ENCODE data around the gene SURF2.
"Not testable (repeated sequence)": the region's sequence is repeated elsewhere in the genome, so short reads cannot be mapped to it uniquely, and the experiment has no call there.

Gene SURF2

GRCh38 chr9:133378408-133378962 is 22.1 kb downstream of the SURF2 start:
- DNase-seq: no peak

- DNase-seq: no peak
These were observed 23.1 kb downstream of the SURF2 start for GRCh38 chr9:133379153-133380086.

- no peak for DNase-seq
These were observed 24.4 kb downstream of the SURF2 start for GRCh38 chr9:133380734-133381133.

GRCh38 chr9:133382507-133383141 is 26.3 kb downstream of the SURF2 start:
- DNase-seq: no peak

- no peak for DNase-seq
These were observed 27.1 kb downstream of the SURF2 start for GRCh38 chr9:133383438-133383837.

- no peak for DNase-seq
These were observed 28.5 kb downstream of the SURF2 start for GRCh38 chr9:133384736-133385321.

- no peak for DNase-seq
These were observed 29.1 kb downstream of the SURF2 start for GRCh38 chr9:133385452-133385851.

- no peak for DNase-seq
These were observed 30.0 kb downstream of the SURF2 start for GRCh38 chr9:133386338-133386737.

GRCh38 chr9:133387680-133388079 is 31.3 kb downstream of the SURF2 start:
- DNase-seq: no peak

GRCh38 chr9:133389025-133389557 is 32.7 kb downstream of the SURF2 start:
- no peak for DNase-seq

GRCh38 chr9:133389562-133389961 is 33.2 kb downstream of the SURF2 start:
- DNase-seq: no peak

GRCh38 chr9:133390713-133391112 is 34.4 kb downstream of the SURF2 start:
- no peak for DNase-seq

- not testable (repeated sequence) for DNase-seq
These were observed 35.1 kb downstream of the SURF2 start for GRCh38 chr9:133391449-133391848.

- not testable (repeated sequence) for DNase-seq
These were observed 36.0 kb downstream of the SURF2 start for GRCh38 chr9:133392308-133392707.

GRCh38 chr9:133393399-133393798 is 37.0 kb downstream of the SURF2 start:
- no peak for DNase-seq

GRCh38 chr9:133394687-133395271 is 38.4 kb downstream of the SURF2 start:
- DNase-seq: no peak

- DNase-seq: no peak
These were observed 40.6 kb downstream of the SURF2 start for GRCh38 chr9:133396952-133397351.

GRCh38 chr9:133397370-133397769 is 41.0 kb downstream of the SURF2 start:
- no peak for DNase-seq

- no peak for DNase-seq
These were observed 41.5 kb downstream of the SURF2 start for GRCh38 chr9:133397895-133398294.

- DNase-seq: no peak
These were observed 43.9 kb downstream of the SURF2 start for GRCh38 chr9:133400292-133400691.

GRCh38 chr9:133401588-133401987 is 45.2 kb downstream of the SURF2 start:
- no peak for DNase-seq

GRCh38 chr9:133402689-133403088 is 46.3 kb downstream of the SURF2 start:
- no peak for DNase-seq
